Chondrocyte (in vitro differentiated cells): ENCODE results near the gene CDC73. TPM values are rescaled to one million over a fixed set of nuclear protein-coding genes. Genes with fewer than 3 reads are reported as not detected.

Experiments used
- DNase-seq: peaks from one replicate; pipeline ENCODE4 v3.0.0; 2021; ENCODE audit warnings: mixed read lengths, low spot score
- H3K27ac Mint-ChIP-seq: one replicate; pipeline ENCODE4 v1.8.0; 2021; ENCODE audit warnings: mild to moderate bottlenecking, moderate library complexity, mixed read lengths; ENCODE audit not compliant: unreplicated experiment
- H3K27me3 Mint-ChIP-seq: 2 replicates; pipeline ENCODE4 v1.8.0; 2021; ENCODE audit warnings: low read depth, mixed read lengths
- H3K36me3 Mint-ChIP-seq: 2 replicates; pipeline ENCODE4 v1.8.0; 2021; ENCODE audit warnings: low read depth, mixed read lengths
- H3K4me1 Mint-ChIP-seq: 2 replicates; pipeline ENCODE4 v1.8.0; 2021; ENCODE audit warnings: low read depth, mild to moderate bottlenecking, mixed read lengths
- H3K4me3 Mint-ChIP-seq: one replicate; pipeline ENCODE4 v1.8.0; 2021; ENCODE audit warnings: mild to moderate bottlenecking, moderate library complexity, mixed read lengths; ENCODE audit not compliant: unreplicated experiment
- H3K9me3 Mint-ChIP-seq: 2 replicates; pipeline ENCODE4 v1.8.0; 2021; ENCODE audit warnings: low read depth, mixed read lengths
- total RNA-seq: library from RNA; stranded (reverse); gene quantifications from 3 replicates; pipeline ENCODE4 v1.2.1, GENCODE V29; 2021
- TF ChIP-seq, protein P1 (sequence below): fragments of 200-600 bp; sonication (generic); IDR thresholded peaks from 2 replicates; pipeline ENCODE4 v1.5.0; 2021; ENCODE audit warnings: antibody characterized with exemption, mild to moderate bottlenecking, moderate library complexity

Gene CDC73
- total RNA-seq, 1 donor from 2014 or later, result 69.4 TPM

GRCh38 chr1:193086342-193086741, 35.5 kb upstream of the CDC73 start:
- H3K9me3 Mint-ChIP-seq, result no peaks in the 10 kb centered on the region
- no peak overlapping the region for H3K27ac Mint-ChIP-seq
- no peaks in the 10 kb centered on the region for H3K27me3 Mint-ChIP-seq
- H3K4me1 Mint-ChIP-seq, result peaks cover 18% of the 10 kb centered on the region
- H3K36me3 Mint-ChIP-seq, result peaks cover 21% of the 10 kb centered on the region
- H3K4me3 Mint-ChIP-seq, result no peak overlapping the region
- no peak for DNase-seq
- TF ChIP-seq, protein P1, sequence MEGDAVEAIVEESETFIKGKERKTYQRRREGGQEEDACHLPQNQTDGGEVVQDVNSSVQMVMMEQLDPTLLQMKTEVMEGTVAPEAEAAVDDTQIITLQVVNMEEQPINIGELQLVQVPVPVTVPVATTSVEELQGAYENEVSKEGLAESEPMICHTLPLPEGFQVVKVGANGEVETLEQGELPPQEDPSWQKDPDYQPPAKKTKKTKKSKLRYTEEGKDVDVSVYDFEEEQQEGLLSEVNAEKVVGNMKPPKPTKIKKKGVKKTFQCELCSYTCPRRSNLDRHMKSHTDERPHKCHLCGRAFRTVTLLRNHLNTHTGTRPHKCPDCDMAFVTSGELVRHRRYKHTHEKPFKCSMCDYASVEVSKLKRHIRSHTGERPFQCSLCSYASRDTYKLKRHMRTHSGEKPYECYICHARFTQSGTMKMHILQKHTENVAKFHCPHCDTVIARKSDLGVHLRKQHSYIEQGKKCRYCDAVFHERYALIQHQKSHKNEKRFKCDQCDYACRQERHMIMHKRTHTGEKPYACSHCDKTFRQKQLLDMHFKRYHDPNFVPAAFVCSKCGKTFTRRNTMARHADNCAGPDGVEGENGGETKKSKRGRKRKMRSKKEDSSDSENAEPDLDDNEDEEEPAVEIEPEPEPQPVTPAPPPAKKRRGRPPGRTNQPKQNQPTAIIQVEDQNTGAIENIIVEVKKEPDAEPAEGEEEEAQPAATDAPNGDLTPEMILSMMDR, result no peak

DNA sequence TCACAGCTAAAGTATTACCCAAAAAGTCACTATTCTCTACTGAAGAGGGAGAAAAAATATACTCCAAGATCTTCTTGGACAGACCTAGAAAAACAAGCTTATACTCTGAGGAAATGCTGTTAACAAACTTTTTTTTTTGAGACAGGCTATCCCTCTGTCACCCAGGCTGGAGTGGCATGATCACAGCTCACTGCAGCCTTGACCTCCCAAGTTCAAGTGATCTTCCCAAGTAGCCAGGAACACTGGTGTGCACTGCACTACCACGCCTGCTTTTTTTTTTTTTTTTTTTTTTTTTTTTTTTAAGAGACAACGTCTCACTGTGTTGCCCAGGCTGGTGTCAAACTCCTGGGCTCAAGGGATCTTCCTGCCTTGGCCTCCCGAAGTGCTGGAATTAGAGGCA, 33.9 kb upstream of the CDC73 start:
- Mint-ChIP-seq H3K4me3 (no peak overlapping the region), H3K4me1 (peaks cover 18% of the 10 kb centered on the region), H3K27me3 (no peaks in the 10 kb centered on the region), H3K36me3 (peaks cover 16% of the 10 kb centered on the region), H3K9me3 (no peaks in the 10 kb centered on the region), H3K27ac (peak overlapping the region; percentile 79)
- DNase-seq, result no peak
- TF ChIP-seq, protein P1, result no peak

DNA sequence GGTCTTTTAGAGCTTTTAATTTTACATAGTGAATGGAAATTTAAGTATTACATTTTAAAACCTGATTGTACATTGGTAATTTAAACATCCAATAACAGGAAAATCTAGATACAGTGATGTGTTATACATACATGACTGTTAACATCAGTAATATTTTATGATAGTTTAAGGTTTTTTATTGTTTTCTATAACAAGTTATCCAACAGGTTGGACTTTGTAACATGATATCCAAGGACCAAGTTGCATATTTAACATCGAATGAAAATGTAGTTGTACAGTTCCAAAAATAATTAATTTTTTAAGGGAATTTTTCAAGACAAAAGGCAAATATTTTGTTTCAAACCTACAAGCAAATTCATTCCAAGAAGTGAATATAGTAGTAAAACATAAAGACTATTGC, 31.0 kb upstream of the CDC73 start:
- H3K4me1 Mint-ChIP-seq, result peaks cover 9% of the 10 kb centered on the region
- no peaks in the 10 kb centered on the region for H3K27me3 Mint-ChIP-seq
- H3K9me3 Mint-ChIP-seq, result no peaks in the 10 kb centered on the region
- H3K4me3 Mint-ChIP-seq, result no peak overlapping the region
- no peak overlapping the region for H3K27ac Mint-ChIP-seq
- peaks cover 13% of the 10 kb centered on the region for H3K36me3 Mint-ChIP-seq
- TF ChIP-seq, protein P1, result no peak
- no peak for DNase-seq

DNA sequence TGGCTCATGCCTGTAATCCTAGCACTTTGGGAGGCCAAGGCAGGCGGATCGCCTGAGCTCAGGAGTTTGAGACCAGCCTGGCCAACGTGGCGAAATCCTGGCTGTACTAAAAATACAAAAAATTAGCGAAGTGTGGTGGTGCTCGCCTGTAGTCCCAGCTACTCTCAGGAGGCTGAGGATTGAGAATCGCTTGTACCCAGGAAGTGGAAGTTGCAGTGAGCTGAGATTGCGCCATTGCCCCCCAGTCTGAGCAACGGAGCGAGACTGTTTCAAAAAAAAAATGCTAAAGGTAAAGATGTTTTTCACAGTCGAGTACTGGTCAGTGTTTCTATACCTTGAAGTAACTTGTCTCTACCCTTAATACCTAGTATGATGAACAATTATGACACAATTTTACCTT, 27.7 kb upstream of the CDC73 start:
- TF ChIP-seq, protein P1, result no peak
- Mint-ChIP-seq H3K4me1 (no peaks in the 10 kb centered on the region), H3K36me3 (peaks cover 17% of the 10 kb centered on the region), H3K27me3 (no peaks in the 10 kb centered on the region), H3K9me3 (no peaks in the 10 kb centered on the region), H3K4me3 (no peak overlapping the region), H3K27ac (no peak overlapping the region)
- no peak for DNase-seq

DNA sequence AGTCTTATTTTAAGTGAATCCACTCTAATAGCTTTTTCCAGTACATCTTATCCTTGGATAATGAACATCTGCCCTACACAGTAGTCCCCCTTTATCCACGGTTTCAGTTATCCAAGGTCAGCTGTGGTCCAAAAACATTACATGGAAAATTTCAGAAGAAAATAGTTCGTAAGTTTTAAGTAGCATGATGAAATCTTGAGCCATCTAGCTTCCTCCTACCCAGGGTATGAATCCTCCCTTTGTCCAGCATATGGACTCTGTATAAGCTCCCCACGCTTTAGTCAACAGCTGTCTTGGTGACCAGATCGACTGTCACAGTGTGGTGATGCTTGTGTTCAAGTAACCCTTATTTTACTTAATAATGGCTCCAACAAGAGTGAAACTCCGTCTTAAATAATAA, 19.2 kb upstream of the CDC73 start:
- peak overlapping the region; percentile 91 for H3K27ac Mint-ChIP-seq
- H3K4me1 Mint-ChIP-seq, result peaks cover 30% of the 10 kb centered on the region
- TF ChIP-seq, protein P1, result no peak
- H3K4me3 Mint-ChIP-seq, result no peak overlapping the region
- no peaks in the 10 kb centered on the region for H3K27me3 Mint-ChIP-seq
- H3K9me3 Mint-ChIP-seq, result no peaks in the 10 kb centered on the region
- peaks cover 1% of the 10 kb centered on the region for H3K36me3 Mint-ChIP-seq
- no peak for DNase-seq
